Epithelial cell of proximal tubule (primary cell): Measurements from ENCODE around the gene NABP1. TPM values are rescaled to one million over a fixed set of nuclear protein-coding genes. Genes with fewer than 3 reads are reported as not detected.

ENCODE experiments used
- DNase-seq: peaks from one replicate; pipeline ENCODE4 v3.0.0-alpha.2; 2011; ENCODE audit warnings: low read depth
- H3K4me3 ChIP-seq: 2 replicates; pipeline ENCODE4 v1.5.1; 2011; ENCODE audit warnings: low read depth, mild to moderate bottlenecking, low read length
- CTCF ChIP-seq: conservative IDR thresholded peaks from 2 replicates; pipeline ENCODE4 v1.5.1; 2012; ENCODE audit warnings: low read depth, mild to moderate bottlenecking, low read length
- total RNA-seq: library from RNA; depleted of rRNA; stranded (reverse); fragments of >200 nt; gene quantifications from 2 replicates; pipeline ENCODE4 v1.2.3, GENCODE V29; 2015

Gene NABP1
- total RNA-seq, 1 donor from 2014 or later = 32.1 TPM

DNA sequence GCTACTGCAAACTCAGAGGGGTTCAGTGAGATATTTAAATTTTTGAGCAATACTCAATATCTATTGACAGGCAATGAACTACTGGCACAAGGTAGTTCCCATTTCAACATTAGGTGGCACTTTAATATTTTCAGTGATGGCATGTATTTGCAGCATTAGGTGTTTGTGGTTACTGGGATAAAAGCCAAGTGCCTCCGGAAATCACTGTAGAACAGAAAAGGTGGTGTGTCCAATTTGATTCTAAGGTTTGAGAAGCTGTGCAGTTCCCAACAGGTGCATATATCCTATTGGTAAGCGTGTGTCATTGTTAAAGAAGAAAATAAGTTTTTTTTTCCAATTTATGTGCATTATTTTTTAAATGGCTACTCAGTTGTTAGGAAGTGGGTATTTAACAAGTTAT, 41.3 kb downstream of the NABP1 start:
- no peak for DNase-seq
- no peak for TF ChIP-seq CTCF

DNA sequence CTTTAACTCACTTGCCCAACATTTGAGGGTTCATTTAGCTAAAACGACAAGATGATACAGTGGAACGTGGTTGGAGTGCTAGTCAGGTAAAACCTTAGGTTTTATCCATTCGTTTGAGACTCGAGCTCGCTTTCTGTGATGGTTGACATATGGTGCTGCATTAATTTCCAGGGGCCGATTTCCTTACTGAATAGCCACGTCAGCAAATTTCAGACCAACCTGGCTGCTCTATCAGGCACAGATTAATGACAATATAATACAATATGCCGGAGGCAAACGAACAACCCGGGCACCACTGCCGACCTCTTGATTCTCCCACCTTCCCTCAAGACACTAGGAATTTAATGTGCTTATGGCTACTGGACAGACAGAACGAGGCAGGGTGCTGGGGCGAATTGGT, 42.0 kb downstream of the NABP1 start:
- H3K4me3 ChIP-seq = no peak overlapping the region
- DNase-seq = no peak
- TF ChIP-seq CTCF = no peak

More for the DNA sequence above, 41.3 kb downstream of the NABP1 start:
- H3K4me3 ChIP-seq = no peak overlapping the region

- no peak for TF ChIP-seq CTCF
- DNase-seq = no peak
- H3K4me3 ChIP-seq = no peak overlapping the region
Observed at GRCh38 chr2:191721331-191721730, 43.4 kb downstream of the NABP1 start.

- TF ChIP-seq CTCF = no peak
- no peak for DNase-seq
- no peak overlapping the region for H3K4me3 ChIP-seq
Observed at GRCh38 chr2:191724015-191724414, 46.1 kb downstream of the NABP1 start.

- no peak for DNase-seq
- TF ChIP-seq CTCF = peak; percentile 29
- H3K4me3 ChIP-seq = no peak overlapping the region
Observed at GRCh38 chr2:191728750-191729624, 51.1 kb downstream of the NABP1 start.

- TF ChIP-seq CTCF = no peak
- H3K4me3 ChIP-seq = no peak overlapping the region
- DNase-seq = no peak
Observed at GRCh38 chr2:191730263-191730662, 52.3 kb downstream of the NABP1 start.

Other genes starting within 250 kb of the NABP1 start
- 0.51 and 0.98 TPM in 2 replicates for gene CAVIN2, start 169.0 kb downstream of the NABP1 start, total RNA-seq